HUES64 (cell line): ENCODE data around the gene CSNK2B.
A peak's percentile ranks its signal among the peaks of the same experiment; 100 is the strongest.

ENCODE experiments used
- H3K27ac ChIP-seq: 2 replicates; pipeline ENCODE4 v1.7.0; 2013; ENCODE audit warnings: low read depth, low read length, inconsistent platforms
- H3K27me3 ChIP-seq: 2 replicates; pipeline ENCODE4 v1.6.1; 2013; ENCODE audit warnings: mild to moderate bottlenecking, low read length; ENCODE audit not compliant: insufficient read depth
- H3K36me3 ChIP-seq: 2 replicates; pipeline ENCODE4 v1.6.1; 2013; ENCODE audit warnings: mild to moderate bottlenecking, low read length; ENCODE audit not compliant: insufficient read depth
- H3K4me1 ChIP-seq: 2 replicates; pipeline ENCODE4 v1.6.1; 2013; ENCODE audit warnings: mild to moderate bottlenecking, low read length, moderate library complexity; ENCODE audit not compliant: insufficient read depth
- H3K4me3 ChIP-seq: 2 replicates; pipeline ENCODE4 v1.5.1; 2013; ENCODE audit warnings: mild to moderate bottlenecking, low read length, moderate library complexity
- H3K9ac ChIP-seq: 2 replicates; pipeline ENCODE4 v1.6.1; 2013; ENCODE audit warnings: mild to moderate bottlenecking, low read depth, low read length
- H3K9me3 ChIP-seq: 2 replicates; pipeline ENCODE4 v1.6.1; 2013; ENCODE audit warnings: low read depth, low read length; ENCODE audit not compliant: insufficient read depth
- WGBS: fragments of 150-250, 120-280 bp; methylation state at CpG from one replicate; pipeline ENCODE4 v1.1.7; 2013; ENCODE audit warnings: missing lambda C conversion rate; 5-methylcytosine and 5-hydroxymethylcytosine counted together

The CSNK2B gene

DNA sequence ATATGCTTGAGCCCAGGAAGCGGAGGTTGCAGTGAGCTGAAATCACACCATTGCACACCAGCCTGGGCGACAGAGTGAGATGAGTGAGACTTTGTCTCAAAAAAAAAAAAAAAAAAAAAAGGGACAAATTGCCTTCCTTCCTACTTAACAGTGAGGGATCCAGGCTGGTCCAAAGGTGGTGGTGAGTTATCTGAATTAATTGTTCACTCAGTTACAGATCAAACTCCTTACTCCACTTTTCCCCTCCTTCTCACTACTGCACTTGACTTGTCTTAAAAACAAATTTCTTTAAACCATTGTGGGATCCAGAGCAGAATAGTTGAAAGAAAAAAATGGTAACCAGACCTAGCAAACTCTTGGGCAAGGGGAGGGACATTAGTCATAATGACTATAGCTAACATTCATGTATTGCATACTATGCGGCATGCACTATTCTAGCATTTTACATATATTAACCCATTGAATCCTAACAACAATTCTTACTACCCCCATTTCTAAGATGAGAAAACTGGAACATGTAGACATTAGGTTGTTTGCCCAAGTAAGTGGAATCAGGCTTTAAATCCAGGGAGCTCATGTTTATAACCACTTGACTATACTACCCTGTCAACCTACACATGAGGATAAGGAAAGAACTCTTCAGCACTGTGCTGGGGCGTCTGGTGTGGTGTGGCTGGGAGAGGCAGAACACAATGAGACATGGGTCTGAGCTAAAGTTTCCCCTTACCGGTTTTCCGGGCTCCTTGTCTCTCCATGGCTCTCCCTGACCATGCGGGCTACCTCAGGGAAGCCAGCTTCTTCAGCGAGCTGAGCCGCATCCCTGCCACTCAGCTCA is 2.5 kb upstream of the CSNK2B start:
- no peak overlapping the region; the same call in 1 of the 2 replicates for H3K9ac ChIP-seq
- 86% methylated on average over 8 of the region's 9 CpGs for WGBS
- H3K27me3 ChIP-seq = no peaks in the 10 kb centered on the region
- H3K27ac ChIP-seq = peak overlapping the region; percentile 20
- peaks cover 41% of the 10 kb centered on the region for H3K36me3 ChIP-seq
- H3K9me3 ChIP-seq = no peaks in the 10 kb centered on the region
- H3K4me1 ChIP-seq = peaks cover 19% of the 10 kb centered on the region
- H3K4me3 ChIP-seq = peak overlapping the region; percentile 96

DNA sequence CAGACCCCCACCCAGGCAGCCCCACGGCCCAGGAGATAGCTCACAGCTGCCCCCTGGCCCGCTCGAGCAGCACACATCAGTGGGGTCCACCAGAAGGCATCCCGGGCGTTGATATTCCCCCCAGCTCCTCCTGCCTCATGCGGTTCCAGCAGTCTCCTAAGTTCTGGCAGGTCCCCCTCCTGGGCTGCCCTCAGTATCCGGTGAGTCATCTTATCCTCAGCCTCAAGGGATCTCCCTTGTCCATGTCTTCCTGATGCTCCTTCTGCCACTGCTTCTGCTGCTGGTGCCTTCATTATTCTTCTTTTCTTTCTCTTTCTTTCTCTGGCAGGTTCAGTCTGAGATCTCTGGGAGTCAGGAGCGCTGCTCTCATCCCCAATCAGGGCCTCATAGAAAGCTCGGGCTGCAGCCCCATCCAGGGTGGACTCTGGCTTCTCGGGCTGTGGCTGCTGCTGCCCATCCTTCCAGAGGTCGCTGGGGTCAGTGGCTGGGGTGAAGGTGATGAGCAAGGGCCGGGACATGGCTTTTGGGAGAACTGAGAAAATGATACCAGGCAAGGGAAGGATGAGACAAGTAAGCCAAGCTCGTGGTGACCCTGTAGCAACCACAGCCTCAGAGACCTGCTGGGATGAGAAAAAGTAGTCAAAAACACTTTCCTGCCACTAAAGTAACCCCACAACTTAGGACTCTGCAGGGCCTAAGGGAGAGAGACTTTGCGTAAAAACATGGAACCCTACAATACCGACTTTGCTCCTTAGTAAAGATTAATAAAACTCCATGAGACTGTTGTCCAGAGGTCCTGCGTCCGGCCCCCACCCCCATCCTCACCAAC is 1.7 kb upstream of the CSNK2B start:
- no peaks in the 10 kb centered on the region for H3K9me3 ChIP-seq
- H3K36me3 ChIP-seq = peaks cover 49% of the 10 kb centered on the region
- WGBS = 43% methylated on average over 17 of the region's 17 CpGs
- H3K27ac ChIP-seq = peak overlapping the region; percentile 99
- H3K27me3 ChIP-seq = no peaks in the 10 kb centered on the region
- H3K9ac ChIP-seq = peak overlapping the region; percentile 96
- H3K4me3 ChIP-seq = peak overlapping the region; percentile 96
- peaks cover 19% of the 10 kb centered on the region for H3K4me1 ChIP-seq

DNA sequence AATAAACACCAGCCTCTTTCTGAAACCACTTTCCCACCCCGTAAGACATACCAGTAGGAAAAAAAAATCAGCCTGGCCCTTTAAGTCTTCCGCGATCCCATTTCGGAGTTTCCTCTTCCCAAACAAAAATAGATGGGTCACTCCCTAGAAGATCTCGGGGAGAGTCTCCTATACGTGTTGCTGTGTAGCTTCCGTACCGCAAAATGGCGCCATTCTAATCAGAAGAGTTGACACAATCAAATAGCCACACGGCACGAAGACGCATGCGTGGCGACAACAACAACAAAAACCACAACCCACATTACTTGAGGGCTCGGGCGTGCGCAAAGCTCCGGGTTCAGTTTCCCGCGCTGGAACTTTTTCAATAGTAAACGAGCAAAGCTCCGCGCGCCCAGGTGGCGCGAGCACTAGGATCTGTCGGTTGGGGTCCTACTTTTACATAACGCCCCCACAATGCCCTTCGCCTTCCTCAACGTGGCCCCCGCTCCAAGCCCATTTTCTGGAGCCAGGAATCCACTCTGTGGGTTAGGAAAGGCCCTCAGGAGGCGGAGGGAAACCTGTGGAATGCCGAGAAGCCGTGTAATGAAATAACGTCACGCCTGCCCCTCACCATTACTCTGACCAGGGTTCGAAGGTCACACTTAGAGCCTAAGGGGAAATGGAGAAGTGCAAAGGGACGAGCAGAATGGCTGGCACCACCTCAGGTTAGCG is 935 bp upstream of the CSNK2B start, which contains the start of gene GPANK1:
GPANK1 (minus strand) TSS at position 208 of the 711 bp plus-strand sequence. CDS start 519 bp downstream, outside the sequence.
- WGBS = under 1% methylated on average over 38 of the region's 39 CpGs
- peaks cover 16% of the 10 kb centered on the region for H3K4me1 ChIP-seq
- peak within 1 kb of the TSS; percentile 96 for H3K4me3 ChIP-seq
- peak within 1 kb of the TSS; percentile 96 for H3K9ac ChIP-seq
- no peaks in the 10 kb centered on the region for H3K9me3 ChIP-seq
- no peaks in the 10 kb centered on the region for H3K27me3 ChIP-seq
- H3K36me3 ChIP-seq = peaks cover 57% of the 10 kb centered on the region
- H3K27ac ChIP-seq = peak within 1 kb of the TSS; percentile 99

DNA sequence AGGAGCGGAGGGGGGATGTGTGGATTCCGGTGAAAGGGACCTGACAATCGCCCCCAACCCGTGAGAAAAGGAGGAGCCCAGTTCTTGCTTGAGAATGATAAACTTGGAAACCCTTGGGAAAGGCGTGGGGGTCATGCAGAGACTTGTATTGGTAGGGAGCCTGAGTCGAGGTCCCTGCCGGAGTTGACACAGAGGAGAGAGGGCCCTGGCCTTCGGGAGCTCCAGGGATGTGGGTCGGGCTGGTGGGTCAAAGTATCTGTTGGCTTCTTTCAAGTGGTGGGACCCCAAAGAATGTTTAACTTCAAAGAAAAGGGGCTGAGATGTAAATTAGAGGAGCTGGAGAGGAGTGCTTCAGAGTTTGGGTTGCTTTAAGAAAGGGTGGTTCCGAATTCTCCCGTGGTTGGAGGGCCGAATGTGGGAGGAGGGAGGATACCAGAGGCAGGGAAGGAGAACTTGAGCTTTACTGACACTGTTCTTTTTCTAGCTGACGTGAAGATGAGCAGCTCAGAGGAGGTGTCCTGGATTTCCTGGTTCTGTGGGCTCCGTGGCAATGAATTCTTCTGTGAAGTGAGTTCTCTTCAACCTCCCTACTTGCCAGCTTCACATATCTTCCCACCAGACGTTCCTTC is 571 bp downstream of the CSNK2B start:
- Histone ChIP-seq H3K36me3 (peaks cover 72% of the 10 kb centered on the region), H3K27ac (peak overlapping the region; percentile 82), H3K9me3 (no peaks in the 10 kb centered on the region), H3K4me1 (peaks cover 12% of the 10 kb centered on the region), H3K9ac (peak overlapping the region; percentile 87), H3K27me3 (no peaks in the 10 kb centered on the region), H3K4me3 (peak overlapping the region; percentile 96)
- 12% methylated on average over 15 of the region's 15 CpGs for WGBS

DNA sequence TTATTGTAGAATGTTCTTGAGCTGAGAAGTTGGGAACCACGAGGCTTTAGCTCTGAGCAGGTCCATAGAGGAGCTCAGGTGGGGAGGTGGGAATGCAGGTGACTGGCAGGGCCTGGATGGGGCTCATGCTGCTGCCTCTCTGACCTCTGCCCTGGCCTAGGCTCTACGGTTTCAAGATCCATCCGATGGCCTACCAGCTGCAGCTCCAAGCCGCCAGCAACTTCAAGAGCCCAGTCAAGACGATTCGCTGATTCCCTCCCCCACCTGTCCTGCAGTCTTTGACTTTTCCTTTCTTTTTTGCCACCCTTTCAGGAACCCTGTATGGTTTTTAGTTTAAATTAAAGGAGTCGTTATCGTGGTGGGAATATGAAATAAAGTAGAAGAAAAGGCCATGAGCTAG is 3.8 kb downstream of the CSNK2B start, which contains the start of gene LY6G5B:
LY6G5B (plus strand) TSS at position 301 of the 400 bp plus-strand sequence. CDS start 975 bp downstream, outside the sequence.
- Histone ChIP-seq H3K9me3 (no peaks in the 10 kb centered on the region), H3K27me3 (no peaks in the 10 kb centered on the region), H3K4me3 (no peak within 1 kb of the TSS), H3K27ac (no peak within 1 kb of the TSS), H3K4me1 (no peaks in the 10 kb centered on the region), H3K9ac (no peak within 1 kb of the TSS), H3K36me3 (peaks cover 64% of the 10 kb centered on the region)
- WGBS = 89% methylated on average over 8 of the region's 8 CpGs

DNA sequence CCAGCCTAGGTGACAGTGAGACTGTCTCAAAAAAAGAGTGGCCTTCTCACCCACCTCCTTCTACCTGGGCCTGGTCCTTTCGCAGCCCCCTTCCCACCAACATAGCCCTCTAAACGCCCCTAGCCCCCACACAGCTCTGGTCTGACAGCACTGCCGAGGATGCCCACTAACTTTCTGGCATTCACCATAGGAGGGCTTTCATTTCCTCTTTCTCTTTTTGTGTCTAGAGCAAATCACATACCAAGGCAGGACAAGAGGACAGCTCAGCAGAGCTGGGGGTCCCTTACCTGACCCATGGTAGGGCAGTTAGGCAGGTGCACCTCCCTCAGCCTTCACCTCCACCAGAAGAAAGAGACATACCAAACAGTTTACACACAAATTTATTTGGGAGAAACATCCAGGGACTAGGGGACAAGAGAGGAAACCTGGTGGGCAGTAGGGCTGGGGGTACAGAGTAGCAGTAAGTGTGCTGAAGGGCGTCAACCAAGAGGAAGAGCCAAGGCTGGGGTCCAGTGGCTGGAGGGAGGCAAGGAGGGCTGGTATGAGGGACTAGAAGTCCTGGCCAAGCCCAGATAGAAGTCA is 10.5 kb downstream of the CSNK2B start:
- H3K4me3 ChIP-seq = no peak overlapping the region
- H3K27me3 ChIP-seq = peaks cover 6% of the 10 kb centered on the region
- no peaks in the 10 kb centered on the region for H3K9me3 ChIP-seq
- no peaks in the 10 kb centered on the region for H3K4me1 ChIP-seq
- peaks cover 18% of the 10 kb centered on the region for H3K36me3 ChIP-seq
- H3K9ac ChIP-seq = no peak overlapping the region
- no peak overlapping the region for H3K27ac ChIP-seq
- WGBS = 81% methylated on average over 4 of the region's 4 CpGs

DNA sequence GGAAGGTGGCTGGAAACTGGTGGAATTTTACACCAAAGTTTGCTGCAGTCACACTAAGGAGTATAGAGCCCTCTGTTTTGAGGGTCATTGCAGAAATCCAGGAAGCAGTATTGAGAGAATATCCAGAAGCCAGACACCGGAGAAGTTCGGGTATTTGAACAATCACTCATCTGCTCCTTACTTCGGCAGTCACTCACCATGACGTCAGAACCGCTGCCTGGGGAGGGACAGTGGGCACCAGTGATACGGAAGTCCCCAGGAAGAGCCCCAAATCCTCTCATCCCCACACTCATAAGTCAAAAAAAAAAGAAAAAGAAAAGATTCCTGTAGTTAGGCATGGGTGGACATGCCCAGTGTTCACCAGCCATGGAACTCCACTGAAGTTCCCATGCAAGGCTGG is 11.0 kb downstream of the CSNK2B start:
- H3K36me3 ChIP-seq = peaks cover 14% of the 10 kb centered on the region
- H3K4me3 ChIP-seq = no peak overlapping the region
- H3K4me1 ChIP-seq = no peaks in the 10 kb centered on the region
- peaks cover 11% of the 10 kb centered on the region for H3K27me3 ChIP-seq
- H3K27ac ChIP-seq = no peak overlapping the region
- 78% methylated on average over 5 of the region's 6 CpGs for WGBS
- no peaks in the 10 kb centered on the region for H3K9me3 ChIP-seq
- H3K9ac ChIP-seq = no peak overlapping the region

DNA sequence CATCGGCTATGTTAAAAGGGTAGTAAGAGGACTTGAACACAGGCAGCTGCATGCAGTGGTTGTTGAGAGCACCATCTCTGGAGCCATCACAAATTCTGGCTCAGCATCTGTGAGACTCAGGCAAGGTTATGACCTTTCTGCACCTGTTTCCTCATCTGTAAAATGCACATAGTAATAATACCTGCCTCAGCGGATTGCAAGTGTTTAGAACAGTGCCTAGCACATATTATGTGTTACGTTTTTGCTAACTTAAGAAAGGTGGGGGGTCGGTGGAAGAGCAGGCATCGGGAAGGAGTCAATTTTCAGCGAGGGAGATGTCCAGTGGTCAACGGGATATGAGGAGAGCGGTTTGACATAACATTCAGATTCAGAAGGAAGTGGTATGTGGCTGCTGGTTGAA is 12.1 kb downstream of the CSNK2B start:
- H3K4me1 ChIP-seq = no peaks in the 10 kb centered on the region
- H3K27ac ChIP-seq = no peak overlapping the region
- WGBS = 81% methylated on average over 8 of the region's 8 CpGs
- peaks cover 6% of the 10 kb centered on the region for H3K36me3 ChIP-seq
- no peak overlapping the region for H3K9ac ChIP-seq
- H3K4me3 ChIP-seq = no peak overlapping the region
- H3K9me3 ChIP-seq = no peaks in the 10 kb centered on the region
- peaks cover 20% of the 10 kb centered on the region for H3K27me3 ChIP-seq

DNA sequence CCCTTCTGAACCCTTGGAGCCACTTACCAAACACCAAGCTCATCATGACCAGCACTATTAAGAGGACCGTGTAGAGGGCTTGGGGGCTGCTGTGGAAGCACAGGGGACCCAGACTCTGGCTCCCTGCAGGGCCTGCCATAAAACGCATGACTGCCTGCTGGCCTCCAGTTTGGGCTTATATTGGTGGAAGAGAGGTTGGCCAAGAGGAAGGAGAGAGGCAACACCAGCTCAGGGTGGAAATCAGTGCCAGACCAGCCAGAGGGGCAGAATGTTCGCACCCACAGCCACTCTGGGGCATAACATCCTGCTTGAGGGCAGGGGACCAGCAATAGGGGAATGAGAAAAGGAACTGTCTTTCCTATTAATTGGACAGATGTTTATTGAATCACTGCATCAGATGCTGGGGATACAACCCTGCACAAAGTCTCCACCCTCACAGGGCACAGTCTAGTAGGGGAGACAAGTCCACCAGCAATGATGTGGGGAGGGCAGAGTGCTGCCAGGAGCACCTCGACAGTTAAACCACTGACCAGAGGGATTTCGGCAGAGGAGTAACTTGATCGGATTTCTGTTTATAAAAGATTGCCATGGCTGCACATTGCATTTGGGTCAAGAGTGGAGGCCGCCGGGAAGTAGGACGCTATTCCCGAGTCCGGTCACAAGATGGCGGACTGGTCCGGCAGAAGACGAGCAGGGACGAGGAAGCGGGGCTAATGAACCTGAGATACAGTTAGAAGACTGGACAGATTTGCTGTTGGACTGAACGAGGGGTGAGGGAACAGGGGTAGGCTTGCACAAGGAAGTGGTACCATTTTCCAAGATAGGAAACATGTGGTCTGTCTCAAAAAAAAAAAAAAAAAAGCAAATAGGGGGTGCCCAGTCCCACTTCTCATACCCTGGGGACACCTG is 14.6 kb downstream of the CSNK2B start, which contains the start of gene LY6G5C:
LY6G5C (minus strand) TSS at position 842 of the 909 bp plus-strand sequence; CDS start at position 148, 694 bp downstream.
- H3K4me1 ChIP-seq = no peaks in the 10 kb centered on the region
- H3K27me3 ChIP-seq = peaks cover 20% of the 10 kb centered on the region
- WGBS = 18% methylated on average over 17 of the region's 17 CpGs
- H3K36me3 ChIP-seq = no peaks in the 10 kb centered on the region
- peak within 1 kb of the TSS; percentile 31; the same call in 1 of the 2 replicates for H3K9ac ChIP-seq
- no peak within 1 kb of the TSS for H3K27ac ChIP-seq
- no peaks in the 10 kb centered on the region for H3K9me3 ChIP-seq
- H3K4me3 ChIP-seq = peak within 1 kb of the TSS; percentile 60
